NT2/D1 (cell line): ENCODE data around the gene MRPL34.
A peak's percentile ranks its signal among the peaks of the same experiment; 100 is the strongest.
"Not testable (repeated sequence)": the region's sequence is repeated elsewhere in the genome, so short reads cannot be mapped to it uniquely, and the experiment has no call there.

Experiments
- DNase-seq: peaks from one replicate; pipeline ENCODE4 v3.0.0-alpha.2; 2011; ENCODE audit warnings: low read depth, low spot score
- H3K27me3 ChIP-seq: 2 replicates; pipeline ENCODE4 v1.6.0; 2011; ENCODE audit warnings: mild to moderate bottlenecking; ENCODE audit not compliant: insufficient read length, insufficient read depth
- H3K36me3 ChIP-seq: 2 replicates; pipeline ENCODE4 v1.6.1; 2011; ENCODE audit warnings: mild to moderate bottlenecking, low read length, mixed read lengths; ENCODE audit not compliant: insufficient read depth, insufficient read length
- H3K4me1 ChIP-seq: 2 replicates; pipeline ENCODE4 v1.5.1; 2011; ENCODE audit not compliant: insufficient read depth, insufficient read length
- H3K4me3 ChIP-seq: 2 replicates; pipeline ENCODE4 v1.5.1; 2011; ENCODE audit warnings: low read depth; ENCODE audit not compliant: insufficient read length
- H3K9ac ChIP-seq: 2 replicates; pipeline ENCODE4 v1.6.0; 2011; ENCODE audit warnings: low read depth; ENCODE audit not compliant: insufficient read length
- H3K9me3 ChIP-seq: 2 replicates; pipeline ENCODE4 v1.5.1; 2011; ENCODE audit warnings: mild to moderate bottlenecking, low read length; ENCODE audit not compliant: insufficient read depth
- SUZ12 ChIP-seq: IDR thresholded peaks from 2 replicates; pipeline ENCODE4 v1.6.1; 2011; ENCODE audit not compliant: insufficient read length, insufficient read depth; ENCODE audit errors: extremely low read depth
- YY1 ChIP-seq: IDR thresholded peaks from 2 replicates; pipeline ENCODE4 v1.6.1; 2011; ENCODE audit not compliant: insufficient read length, insufficient read depth
- ZNF274 ChIP-seq: IDR thresholded peaks from 2 replicates; pipeline ENCODE4 v1.6.1; 2011; ENCODE audit warnings: mild to moderate bottlenecking, low read depth, low read length

Gene MRPL34

GRCh38 chr19:17263712-17264640, 41.7 kb upstream of the MRPL34 start:
- Histone ChIP-seq H3K9me3 (peaks cover 19% of the 10 kb centered on the region; the same call in 1 of the 2 replicates), H3K4me1 (no peaks in the 10 kb centered on the region), H3K27me3 (no peaks in the 10 kb centered on the region), H3K4me3 (no peak overlapping the region), H3K36me3 (peaks cover 5% of the 10 kb centered on the region), H3K9ac (no peak overlapping the region)
- no peak for TF ChIP-seq ZNF274
- no peak for TF ChIP-seq YY1
- no peak for TF ChIP-seq SUZ12
- DNase-seq = no peak

GRCh38 chr19:17264641-17264979, 41.1 kb upstream of the MRPL34 start, which contains the start of gene USHBP1:
Gene USHBP1, minus strand, starts transcription at chr19:17264745. Its CDS starts 446 bp downstream, at chr19:17264299.
- no peak for DNase-seq
- H3K4me3 ChIP-seq = no peak within 1 kb of the TSS

GRCh38 chr19:17266026-17266425, 39.6 kb upstream of the MRPL34 start:
- Histone ChIP-seq H3K4me1 (no peaks in the 10 kb centered on the region), H3K27me3 (no peaks in the 10 kb centered on the region), H3K4me3 (no peak overlapping the region), H3K9ac (no peak overlapping the region), H3K36me3 (peaks cover 19% of the 10 kb centered on the region), H3K9me3 (no peaks in the 10 kb centered on the region)
- DNase-seq = no peak
- no peak for TF ChIP-seq ZNF274
- no peak for TF ChIP-seq YY1
- TF ChIP-seq SUZ12 = no peak

More at GRCh38 chr19:17264641-17264979, 41.1 kb upstream of the MRPL34 start, which contains the start of gene USHBP1:
- no peaks in the 10 kb centered on the region for H3K27me3 ChIP-seq
- H3K9me3 ChIP-seq = peaks cover 12% of the 10 kb centered on the region; the same call in 1 of the 2 replicates
- H3K4me1 ChIP-seq = no peaks in the 10 kb centered on the region
- peaks cover 10% of the 10 kb centered on the region for H3K36me3 ChIP-seq
- TF ChIP-seq ZNF274 (no peak), SUZ12 (no peak), YY1 (no peak)
- H3K9ac ChIP-seq = no peak within 1 kb of the TSS

GRCh38 chr19:17266589-17266974, 39.1 kb upstream of the MRPL34 start:
- H3K36me3 ChIP-seq = peaks cover 24% of the 10 kb centered on the region
- H3K4me3 ChIP-seq = no peak overlapping the region
- no peak overlapping the region for H3K9ac ChIP-seq
- no peaks in the 10 kb centered on the region for H3K27me3 ChIP-seq
- no peak for DNase-seq
- H3K9me3 ChIP-seq = no peaks in the 10 kb centered on the region
- H3K4me1 ChIP-seq = no peaks in the 10 kb centered on the region
- no peak for TF ChIP-seq SUZ12

- H3K9ac ChIP-seq = peak within 1 kb of the TSS; percentile 94
- H3K4me3 ChIP-seq = peak within 1 kb of the TSS; percentile 85
Measured at GRCh38 chr19:17266975-17267788, 38.5 kb upstream of the MRPL34 start, which contains the start of gene BABAM1. Gene BABAM1, plus strand, starts transcription at chr19:17267443. Its CDS starts 1,364 bp downstream, at chr19:17268807.

GRCh38 chr19:17268754-17269153, 36.9 kb upstream of the MRPL34 start:
- Histone ChIP-seq H3K4me3 (no peak overlapping the region), H3K27me3 (no peaks in the 10 kb centered on the region), H3K36me3 (peaks cover 38% of the 10 kb centered on the region), H3K9ac (no peak overlapping the region), H3K4me1 (no peaks in the 10 kb centered on the region), H3K9me3 (no peaks in the 10 kb centered on the region)
- DNase-seq = no peak
- TF ChIP-seq ZNF274 = no peak
- TF ChIP-seq SUZ12 = no peak
- TF ChIP-seq YY1 = no peak

More at GRCh38 chr19:17266975-17267788, 38.5 kb upstream of the MRPL34 start, which contains the start of gene BABAM1:
- Histone ChIP-seq H3K9me3 (no peaks in the 10 kb centered on the region), H3K27me3 (no peaks in the 10 kb centered on the region), H3K36me3 (peaks cover 30% of the 10 kb centered on the region), H3K4me1 (no peaks in the 10 kb centered on the region)
- peak; percentile 97 for DNase-seq
- TF ChIP-seq YY1 (peak; percentile 90), SUZ12 (no peak)

GRCh38 chr19:17274892-17275291, 30.8 kb upstream of the MRPL34 start:
- H3K9ac ChIP-seq, H3K4me3 ChIP-seq, H3K4me1 ChIP-seq, DNase-seq, H3K27me3 ChIP-seq, H3K9me3 ChIP-seq: not testable (repeated sequence)
- peaks cover 80% of the 10 kb centered on the region for H3K36me3 ChIP-seq
